Stimulated activated CD4-positive, alpha-beta T cell treated with anti-CD3 and anti-CD28 coated beads, Interleukin-2, amount 100 ng/mL, for 24 hours (primary cell): ENCODE results near the gene PCDHA9.
"Not testable (repeated sequence)": the region's sequence is repeated elsewhere in the genome, so short reads cannot be mapped to it uniquely, and the experiment has no call there.

Source experiments
- DNase-seq, 2 donors: peaks; one replicate each; pipeline ENCODE4 v3.0.0-alpha.2; 2020

The PCDHA9 gene

GRCh38 chr5:140848139-140849102 lies at the start of gene PCDHA9:
Gene PCDHA9, plus strand, starts transcription at chr5:140848382. Its CDS starts 114 bp downstream, at chr5:140848496.
- DNase-seq: not testable (repeated sequence)

GRCh38 chr5:140800816-140801493 lies 47.2 kb upstream of the PCDHA9 start, which contains the start of gene PCDHA3:
Gene PCDHA3, plus strand, starts transcription at chr5:140801057.
- no peak for DNase-seq

- DNase-seq: no peak
Measured at GRCh38 chr5:140801494-140801841, 46.7 kb upstream of the PCDHA9 start.

GRCh38 chr5:140802381-140802780 lies 45.8 kb upstream of the PCDHA9 start:
- not testable (repeated sequence) for DNase-seq

GRCh38 chr5:140802781-140803271 lies 45.4 kb upstream of the PCDHA9 start:
- DNase-seq: no peak

- DNase-seq: peak in 1 of 2 donors; percentile 39
Measured at GRCh38 chr5:140806834-140807775, 41.1 kb upstream of the PCDHA9 start, which contains the start of gene PCDHA4. Gene PCDHA4, plus strand, starts transcription at chr5:140807068.

GRCh38 chr5:140808241-140808888 lies 39.8 kb upstream of the PCDHA9 start:
- not testable (repeated sequence) for DNase-seq

- no peak for DNase-seq
Measured at GRCh38 chr5:140808889-140809291, 39.3 kb upstream of the PCDHA9 start.

GRCh38 chr5:140821375-140822280 lies 26.6 kb upstream of the PCDHA9 start, which contains the start of gene PCDHA5:
Gene PCDHA5, plus strand, starts transcription at chr5:140821613.
- peak in 1 of 2 donors; percentile 58 for DNase-seq

- DNase-seq: no peak
Measured at GRCh38 chr5:140822281-140822629, 25.9 kb upstream of the PCDHA9 start.

GRCh38 chr5:140822969-140823368 lies 25.2 kb upstream of the PCDHA9 start:
- not testable (repeated sequence) for DNase-seq

GRCh38 chr5:140823475-140823874 lies 24.7 kb upstream of the PCDHA9 start:
- no peak for DNase-seq

- DNase-seq: no peak
Measured at GRCh38 chr5:140827704-140828361, 20.3 kb upstream of the PCDHA9 start, which contains the start of gene PCDHA6. Gene PCDHA6, plus strand, starts transcription at chr5:140827960. Its CDS starts 132 bp downstream, at chr5:140828092.

- DNase-seq: no peak
Measured at GRCh38 chr5:140828362-140828737, 19.8 kb upstream of the PCDHA9 start.

GRCh38 chr5:140829511-140830501 lies 18.4 kb upstream of the PCDHA9 start:
- DNase-seq: not testable (repeated sequence)

- no peak for DNase-seq
Measured at GRCh38 chr5:140833993-140834392, 14.2 kb upstream of the PCDHA9 start, which contains the start of gene PCDHA7. Gene PCDHA7, plus strand, starts transcription at chr5:140834269. Its CDS starts 115 bp downstream, at chr5:140834384.

- DNase-seq: not testable (repeated sequence)
Measured at GRCh38 chr5:140834439-140835008, 13.7 kb upstream of the PCDHA9 start.
